Measurements from ENCODE around the gene MAN2A2.

- TF ChIP-seq EZH2 (IDR thresholded peaks at IDR 0.05; ENCODE audit: low read length, missing control alignments) (no peak), CTCF (conservative IDR thresholded peaks at IDR 0.05 in 1 of 2, IDR thresholded peaks at IDR 0.05 in 1 of 2; ENCODE audit: low read depth in 1 of 2, low read length in 2 of 2) (no peak)
Observed at GRCh38 chr15:90869140-90869541, 34.0 kb upstream of the MAN2A2 start.
